Head of caudate nucleus (tissue), 42 donors: ENCODE results near the gene SPDYE6.

ENCODE experiments used
- DNase-seq, 42 donors: peaks; one replicate each; pipeline versions ENCODE4 v3.0.0 to v3.0.0-alpha.2; 2020 to 2021; ENCODE audit warnings: mixed read lengths in 7 of 42
- intact Hi-C: fragments of 100-400 bp; cut with DNase I; formaldehyde crosslinking; loops from one replicate; pipeline ENCODE4 v1.15.0; 2022

The SPDYE6 gene

GRCh38 chr7:102297487-102298218, 58.6 kb downstream of the SPDYE6 start:
- no peak for DNase-seq
- intact Hi-C loops, result no loop called here

DNA sequence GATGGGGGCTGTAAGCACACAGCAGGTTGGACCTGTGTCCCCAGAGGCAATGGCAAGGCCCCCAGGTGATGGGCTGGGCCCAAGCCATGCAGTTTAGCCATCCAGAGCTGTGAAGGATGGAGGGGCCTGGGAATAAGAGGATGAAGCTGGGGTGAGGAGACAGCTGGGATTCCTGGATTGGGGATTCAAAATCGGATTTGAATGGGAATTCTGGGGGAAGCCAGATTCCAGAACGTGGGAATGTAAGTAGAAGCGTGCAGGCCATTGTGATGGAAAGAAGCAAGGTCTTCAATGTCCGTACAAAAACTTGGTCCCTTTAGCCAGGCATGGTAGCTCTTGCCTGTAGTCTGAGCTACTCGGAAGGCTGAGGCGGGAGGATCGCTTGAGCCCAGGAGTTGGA, 59.7 kb downstream of the SPDYE6 start:
- intact Hi-C loops, result no loop called here

GRCh38 chr7:102296179-102296438, 60.1 kb downstream of the SPDYE6 start:
- DNase-seq, result no peak
- intact Hi-C loops, result no loop called here

More for the DNA sequence above, 59.7 kb downstream of the SPDYE6 start:
- DNase-seq, result no peak
